Measurements from ENCODE around the gene GNB3.

GRCh38 chr12:6852651-6853354 is 12.1 kb downstream of the GNB3 start:
- no peak for TF ChIP-seq CTCF (IDR thresholded peaks at IDR 0.05)
- no peak for TF ChIP-seq POLR2AphosphoS5 (IDR thresholded peaks at IDR 0.05; ENCODE audit: low read depth, low read length)
- no peak for TF ChIP-seq SIN3A (IDR thresholded peaks at IDR 0.05; ENCODE audit: borderline replicate concordance, insufficient read depth, low read depth, low read length)
- no peak for TF ChIP-seq REST (IDR thresholded peaks at IDR 0.05; ENCODE audit: insufficient read depth in 1 of 2, low read depth in 2 of 2, low read length in 1 of 2)
- TF ChIP-seq TCF7L2 (IDR thresholded peaks at IDR 0.05; ENCODE audit: low read depth, low read length): no peak
